ENCODE data around the gene YDJC. TPM values are rescaled to one million over a fixed set of nuclear protein-coding genes. Genes with fewer than 3 reads are reported as not detected.

YDJC gene
- total and polyA plus RNA-seq, 2 experiments from 2014 or later: 31.8 to 42.5 TPM

- H3K4me3 ChIP-seq: no peak overlapping the region
- H3K27me3 ChIP-seq: no peaks in the 10 kb centered on the region
- H3K27ac ChIP-seq: no peak overlapping the region
- no peak for DNase-seq (ENCODE audit: low read depth in 1 of 2, low spot score in 1 of 2)
- TF ChIP-seq, protein P1, sequence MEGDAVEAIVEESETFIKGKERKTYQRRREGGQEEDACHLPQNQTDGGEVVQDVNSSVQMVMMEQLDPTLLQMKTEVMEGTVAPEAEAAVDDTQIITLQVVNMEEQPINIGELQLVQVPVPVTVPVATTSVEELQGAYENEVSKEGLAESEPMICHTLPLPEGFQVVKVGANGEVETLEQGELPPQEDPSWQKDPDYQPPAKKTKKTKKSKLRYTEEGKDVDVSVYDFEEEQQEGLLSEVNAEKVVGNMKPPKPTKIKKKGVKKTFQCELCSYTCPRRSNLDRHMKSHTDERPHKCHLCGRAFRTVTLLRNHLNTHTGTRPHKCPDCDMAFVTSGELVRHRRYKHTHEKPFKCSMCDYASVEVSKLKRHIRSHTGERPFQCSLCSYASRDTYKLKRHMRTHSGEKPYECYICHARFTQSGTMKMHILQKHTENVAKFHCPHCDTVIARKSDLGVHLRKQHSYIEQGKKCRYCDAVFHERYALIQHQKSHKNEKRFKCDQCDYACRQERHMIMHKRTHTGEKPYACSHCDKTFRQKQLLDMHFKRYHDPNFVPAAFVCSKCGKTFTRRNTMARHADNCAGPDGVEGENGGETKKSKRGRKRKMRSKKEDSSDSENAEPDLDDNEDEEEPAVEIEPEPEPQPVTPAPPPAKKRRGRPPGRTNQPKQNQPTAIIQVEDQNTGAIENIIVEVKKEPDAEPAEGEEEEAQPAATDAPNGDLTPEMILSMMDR (IDR thresholded peaks at IDR 0.05; ENCODE audit: low read depth, low read length): no peak
- H3K4me1 ChIP-seq (ENCODE audit: low read depth): peaks cover 10% of the 10 kb centered on the region
- no peaks in the 10 kb centered on the region for H3K9me3 ChIP-seq (ENCODE audit: low read depth)
- peaks cover 18% of the 10 kb centered on the region for H3K36me3 ChIP-seq
Observed at GRCh38 chr22:21592422-21592821, 37.4 kb downstream of the YDJC start.

DNA sequence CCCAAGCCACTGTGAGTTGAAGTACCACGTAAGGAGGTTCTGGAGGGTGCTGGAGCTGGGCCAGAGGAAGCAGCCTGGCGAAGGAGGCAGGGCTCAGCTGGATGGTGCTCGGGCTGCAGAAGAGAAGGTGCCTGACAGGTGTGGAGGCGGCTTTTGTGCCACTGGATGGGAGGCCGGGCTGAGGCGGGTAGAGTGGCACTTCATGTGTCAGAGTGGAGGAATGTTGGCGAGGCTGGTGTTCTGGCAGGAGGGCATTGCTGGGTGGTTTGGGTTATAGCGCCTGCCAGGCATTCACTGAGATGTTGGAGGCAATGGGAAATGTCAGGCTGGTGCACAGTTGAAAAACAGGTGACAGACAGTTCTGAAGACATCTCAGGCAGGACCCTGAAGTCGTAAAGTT is 38.1 kb downstream of the YDJC start:
- Histone ChIP-seq H3K27ac (no peak overlapping the region), H3K4me3 (no peak overlapping the region), H3K9me3 (ENCODE audit: low read depth) (no peaks in the 10 kb centered on the region), H3K27me3 (no peaks in the 10 kb centered on the region), H3K36me3 (peaks cover 18% of the 10 kb centered on the region), H3K4me1 (ENCODE audit: low read depth) (peaks cover 10% of the 10 kb centered on the region)
- DNase-seq (ENCODE audit: low read depth in 1 of 2, low spot score in 1 of 2): no peak
- TF ChIP-seq, protein P1 (IDR thresholded peaks at IDR 0.05; ENCODE audit: low read depth, low read length): no peak

GRCh38 chr22:21590809-21591641 is 38.8 kb downstream of the YDJC start:
- Histone ChIP-seq H3K27ac (peak overlapping the region; percentile 51), H3K27me3 (no peaks in the 10 kb centered on the region), H3K36me3 (peaks cover 12% of the 10 kb centered on the region), H3K9me3 (ENCODE audit: low read depth) (no peaks in the 10 kb centered on the region), H3K4me1 (ENCODE audit: low read depth) (peaks cover 10% of the 10 kb centered on the region), H3K4me3 (no peak overlapping the region)
- TF ChIP-seq, protein P1 (IDR thresholded peaks at IDR 0.05; ENCODE audit: low read depth, low read length): no peak
- no peak for DNase-seq (ENCODE audit: low read depth in 1 of 2, low spot score in 1 of 2)

- H3K36me3 ChIP-seq: peaks cover 4% of the 10 kb centered on the region
- TF ChIP-seq, protein P1 (IDR thresholded peaks at IDR 0.05; ENCODE audit: low read depth, low read length): no peak
Observed at GRCh38 chr22:21589396-21589795, 40.4 kb downstream of the YDJC start.

DNA sequence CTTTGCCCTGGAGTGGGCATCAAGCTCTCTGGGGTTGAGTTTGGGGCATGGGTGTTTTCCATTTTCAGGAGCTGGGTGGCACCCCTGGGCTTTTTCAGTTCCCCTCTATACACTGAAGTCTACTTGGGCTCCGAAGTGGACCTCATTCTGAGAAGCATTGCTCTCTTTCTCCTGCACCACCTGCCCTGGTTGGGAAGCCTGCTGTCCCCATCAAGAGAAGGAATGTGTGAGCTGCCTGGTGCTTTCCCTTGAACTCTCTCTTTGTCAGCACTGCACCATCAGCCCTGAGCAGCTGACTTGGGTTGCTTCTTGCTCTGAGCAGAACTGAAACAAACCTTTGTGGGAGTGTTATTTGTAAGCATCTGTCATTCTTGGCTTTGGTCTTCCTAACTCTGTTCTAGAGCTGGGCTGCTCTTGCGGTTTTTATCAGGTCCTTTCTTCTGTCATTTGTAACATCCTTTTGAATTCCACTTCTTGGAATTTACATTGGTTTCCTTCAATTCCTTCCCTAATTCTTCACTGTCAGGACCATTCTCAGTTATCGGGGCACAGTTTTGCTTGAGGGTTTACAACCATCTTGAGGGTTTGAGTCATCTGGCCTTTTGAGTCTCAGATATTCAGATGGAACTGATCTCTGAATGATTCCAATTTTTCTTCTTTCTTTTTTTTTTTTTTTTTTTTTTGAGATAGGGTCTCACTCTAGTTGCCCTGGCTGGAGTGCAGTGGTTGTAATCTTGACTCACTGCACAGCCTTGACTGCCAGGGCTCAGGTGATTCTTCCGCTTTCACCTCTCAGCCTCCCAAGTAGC is 41.8 kb downstream of the YDJC start:
- Histone ChIP-seq H3K36me3 (no peaks in the 10 kb centered on the region), H3K27ac (peak overlapping the region; percentile 51), H3K27me3 (no peaks in the 10 kb centered on the region), H3K4me3 (no peak overlapping the region), H3K4me1 (ENCODE audit: low read depth) (peaks cover 10% of the 10 kb centered on the region), H3K9me3 (ENCODE audit: low read depth) (no peaks in the 10 kb centered on the region)
- DNase-seq (ENCODE audit: low read depth in 1 of 2, low spot score in 1 of 2): peak in 1 of 2 donors; percentile 46
- TF ChIP-seq, protein P1 (IDR thresholded peaks at IDR 0.05; ENCODE audit: low read depth, low read length): no peak

More at GRCh38 chr22:21589396-21589795, 40.4 kb downstream of the YDJC start:
- DNase-seq (ENCODE audit: low read depth in 1 of 2, low spot score in 1 of 2): no peak
- peaks cover 10% of the 10 kb centered on the region for H3K4me1 ChIP-seq (ENCODE audit: low read depth)
- no peaks in the 10 kb centered on the region for H3K9me3 ChIP-seq (ENCODE audit: low read depth)
- no peak overlapping the region for H3K4me3 ChIP-seq
- H3K27ac ChIP-seq: no peak overlapping the region
- H3K27me3 ChIP-seq: no peaks in the 10 kb centered on the region

All from cardiac muscle cell (in vitro differentiated cells and primary cell).